Fibroblast of the aortic adventitia (primary cell): ENCODE results near the gene ST3GAL2. TPM values are rescaled to one million over a fixed set of nuclear protein-coding genes. Genes with fewer than 3 reads are reported as not detected.
"Not testable (repeated sequence)": the region's sequence is repeated elsewhere in the genome, so short reads cannot be mapped to it uniquely, and the experiment has no call there.

Experiments
- DNase-seq: peaks from one replicate; pipeline ENCODE4 v3.0.0-alpha.2; 2010; ENCODE audit warnings: low read depth
- H3K4me3 ChIP-seq: 2 replicates; pipeline ENCODE4 v1.5.1; 2011; ENCODE audit warnings: low read depth, mild to moderate bottlenecking, control low read depth, low read length, moderate library complexity
- CTCF ChIP-seq: IDR thresholded peaks from 2 replicates; pipeline ENCODE4 v1.5.1; 2011; ENCODE audit warnings: mild to moderate bottlenecking, low read length, control low read depth, inconsistent platforms; ENCODE audit not compliant: insufficient read depth
- total RNA-seq: library from RNA; depleted of rRNA; stranded (reverse); fragments of >200 nt; gene quantifications from 2 replicates; pipeline ENCODE4 v1.2.3, GENCODE V29; 2012; ENCODE audit warnings: low replicate concordance

Gene ST3GAL2
- total RNA-seq, 1 donor, result 16.7 TPM

- no peak overlapping the region for H3K4me3 ChIP-seq
- no peak for DNase-seq
- no peak for TF ChIP-seq CTCF
Measured at GRCh38 chr16:70460737-70461261, 21.9 kb upstream of the ST3GAL2 start.

- DNase-seq, result no peak
- TF ChIP-seq CTCF, result no peak
- H3K4me3 ChIP-seq, result no peak overlapping the region
Measured at GRCh38 chr16:70457446-70458166, 18.7 kb upstream of the ST3GAL2 start.

- TF ChIP-seq CTCF, result no peak
- DNase-seq, result no peak
- no peak overlapping the region for H3K4me3 ChIP-seq
Measured at GRCh38 chr16:70455910-70456309, 17.0 kb upstream of the ST3GAL2 start.

GRCh38 chr16:70454222-70455034 lies 15.5 kb upstream of the ST3GAL2 start, which contains the start of gene FCSK:
Gene FCSK (plus strand): TSS chr16:70454595. CDS start chr16:70463191, 8,596 bp downstream.
- peak; percentile 72 for DNase-seq
- peak within 1 kb of the TSS; percentile 80 for H3K4me3 ChIP-seq
- TF ChIP-seq CTCF, result no peak

- no peak for DNase-seq
- peak overlapping the region; percentile 80 for H3K4me3 ChIP-seq
- no peak for TF ChIP-seq CTCF
Measured at GRCh38 chr16:70453892-70454221, 15.0 kb upstream of the ST3GAL2 start.

- TF ChIP-seq CTCF, result no peak
- peak overlapping the region; percentile 80 for H3K4me3 ChIP-seq
- no peak for DNase-seq
Measured at GRCh38 chr16:70453117-70453891, 14.4 kb upstream of the ST3GAL2 start.

- not testable (repeated sequence) for DNase-seq, H3K4me3 ChIP-seq
Measured at GRCh38 chr16:70451004-70451340, 12.1 kb upstream of the ST3GAL2 start.

- H3K4me3 ChIP-seq, result not testable (repeated sequence)
Measured at GRCh38 chr16:70450142-70451003, 11.5 kb upstream of the ST3GAL2 start.

More at GRCh38 chr16:70450142-70451003, 11.5 kb upstream of the ST3GAL2 start:
- DNase-seq, result not testable (repeated sequence)
